ENCODE data around the gene PPP1R15A.
"Not testable (repeated sequence)": the region's sequence is repeated elsewhere in the genome, so short reads cannot be mapped to it uniquely, and the experiment has no call there.

PPP1R15A gene

GRCh38 chr19:48879025-48879637 lies 6.9 kb downstream of the PPP1R15A start:
- no peak for DNase-seq (ENCODE audit: low read depth in 3 of 3, low spot score in 1 of 3)

- not testable (repeated sequence) for DNase-seq (ENCODE audit: low read depth in 3 of 3, low spot score in 1 of 3)
Observed at GRCh38 chr19:48879696-48880095, 7.5 kb downstream of the PPP1R15A start.

GRCh38 chr19:48881741-48882657 lies 9.8 kb downstream of the PPP1R15A start:
- no peak for DNase-seq (ENCODE audit: low read depth in 3 of 3, low spot score in 1 of 3)

- no peak for DNase-seq (ENCODE audit: low read depth in 3 of 3, low spot score in 1 of 3)
Observed at GRCh38 chr19:48883726-48884125, 11.5 kb downstream of the PPP1R15A start.

- no peak for DNase-seq (ENCODE audit: low read depth in 3 of 3, low spot score in 1 of 3)
Observed at GRCh38 chr19:48887861-48888612, 15.8 kb downstream of the PPP1R15A start.

DNA sequence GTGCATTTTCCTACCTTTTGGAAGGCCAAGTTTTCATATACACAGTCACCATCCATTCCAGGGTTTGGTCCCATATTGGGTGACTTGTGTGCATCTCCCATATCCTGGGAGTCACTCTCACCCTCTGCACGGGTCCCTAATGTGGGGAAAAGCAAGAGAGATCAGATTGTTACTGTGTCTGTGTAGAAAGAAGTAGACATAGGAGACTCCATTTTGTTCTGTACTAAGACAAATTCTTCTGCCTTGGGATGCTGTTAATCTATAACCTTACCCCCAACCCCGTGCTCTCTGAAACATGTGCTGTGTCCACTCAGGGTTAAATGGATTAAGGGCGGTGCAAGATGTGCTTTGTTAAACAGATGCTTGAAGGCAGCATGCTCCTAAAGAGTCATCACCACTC lies 17.3 kb downstream of the PPP1R15A start:
- not testable (repeated sequence) for DNase-seq (ENCODE audit: low read depth in 3 of 3, low spot score in 1 of 3)

- DNase-seq (ENCODE audit: low read depth in 3 of 3, low spot score in 1 of 3): no peak
Observed at GRCh38 chr19:48890551-48890950, 18.3 kb downstream of the PPP1R15A start.

DNA sequence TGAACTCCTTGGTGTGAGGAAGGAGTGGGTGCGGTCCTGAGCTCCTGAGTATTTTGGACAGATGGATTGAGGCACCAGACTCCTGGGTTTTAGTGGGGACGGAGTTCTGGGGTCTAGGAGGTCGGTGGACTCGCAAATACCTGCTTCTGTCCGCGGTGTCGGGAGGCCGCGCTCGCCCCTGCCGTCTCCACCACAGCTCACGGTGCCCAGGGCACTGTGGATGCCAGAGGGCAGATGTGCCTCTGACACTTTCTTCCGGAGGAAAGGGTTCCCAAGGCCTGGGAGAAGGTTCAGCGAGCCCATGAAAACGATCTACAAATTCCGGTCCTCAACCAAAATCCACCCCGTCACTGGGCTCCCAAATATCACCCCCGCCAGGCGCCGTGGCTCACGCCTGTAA lies 23.0 kb downstream of the PPP1R15A start:
- no peak for DNase-seq (ENCODE audit: low read depth in 3 of 3, low spot score in 1 of 3)

GRCh38 chr19:48896191-48896720 lies 24.0 kb downstream of the PPP1R15A start:
- peak in 1 of 3 donors; percentile 39 for DNase-seq (ENCODE audit: low read depth in 3 of 3, low spot score in 1 of 3)

DNA sequence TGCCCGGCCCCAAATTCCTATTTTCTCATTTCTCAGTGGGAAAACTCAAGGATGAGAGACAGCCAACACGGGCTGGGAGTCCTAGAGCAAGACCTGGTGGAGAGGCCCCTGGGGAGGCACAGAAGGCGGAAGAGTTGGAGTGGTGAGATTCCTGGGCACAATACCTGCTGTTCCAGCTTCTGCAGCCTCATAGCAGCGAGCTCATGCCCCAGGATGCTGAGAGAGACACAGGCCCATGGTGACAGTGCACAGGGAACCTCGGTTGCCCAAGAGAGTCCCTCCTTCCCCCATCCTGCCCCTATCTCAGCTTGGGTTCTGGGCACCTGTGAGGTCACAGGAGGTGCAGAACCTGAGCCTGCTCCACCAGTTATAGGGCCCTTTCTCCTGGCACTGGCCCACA lies 25.0 kb downstream of the PPP1R15A start:
- no peak for DNase-seq (ENCODE audit: low read depth in 3 of 3, low spot score in 1 of 3)

- DNase-seq (ENCODE audit: low read depth in 3 of 3, low spot score in 1 of 3): not testable (repeated sequence)
Observed at GRCh38 chr19:48899386-48899749, 27.1 kb downstream of the PPP1R15A start.

DNA sequence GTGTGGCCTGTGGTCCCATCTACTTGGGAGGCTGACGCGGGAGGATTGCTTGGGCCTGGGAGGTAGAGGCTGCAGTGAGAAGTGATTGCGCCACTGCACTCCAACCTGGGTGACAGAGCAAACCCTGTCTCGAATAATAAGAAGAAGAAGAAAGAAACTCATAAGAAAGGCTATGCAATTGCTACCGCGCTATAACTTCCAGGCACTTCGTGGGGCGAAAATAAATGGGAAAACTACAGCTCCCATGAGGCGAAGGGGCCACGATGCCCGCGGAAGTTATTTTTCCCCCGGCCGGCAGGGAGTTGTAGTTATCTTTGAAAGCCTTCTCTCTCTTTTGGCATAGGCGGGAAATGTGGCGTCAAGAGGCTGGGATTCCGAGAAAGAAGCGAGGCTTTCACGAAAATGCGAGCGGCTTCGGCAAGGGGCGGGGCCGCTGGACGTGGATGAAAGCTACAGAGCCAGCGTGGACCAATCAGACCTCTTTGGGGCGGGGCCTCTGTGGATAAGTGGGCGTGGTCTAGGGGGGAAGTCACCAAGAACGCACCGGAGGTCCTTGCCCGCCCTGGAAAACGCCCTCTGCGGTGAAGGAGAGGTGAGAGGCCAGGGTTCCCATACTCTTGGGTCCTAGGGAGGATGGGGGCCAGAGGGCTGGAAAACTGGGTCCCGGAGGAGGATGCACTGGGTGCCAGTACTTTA lies 27.7 kb downstream of the PPP1R15A start, which contains the start of gene NUCB1:
Gene NUCB1, plus strand, starts transcription at position 532 of the 696 bp plus-strand sequence. CDS start 485 bp downstream, outside the sequence.
- DNase-seq (ENCODE audit: low read depth in 3 of 3, low spot score in 1 of 3): peak; percentile 95 to 98 (median 95)

GRCh38 chr19:48900477-48901406 lies 28.5 kb downstream of the PPP1R15A start:
- no peak for DNase-seq (ENCODE audit: low read depth in 3 of 3, low spot score in 1 of 3)

DNA sequence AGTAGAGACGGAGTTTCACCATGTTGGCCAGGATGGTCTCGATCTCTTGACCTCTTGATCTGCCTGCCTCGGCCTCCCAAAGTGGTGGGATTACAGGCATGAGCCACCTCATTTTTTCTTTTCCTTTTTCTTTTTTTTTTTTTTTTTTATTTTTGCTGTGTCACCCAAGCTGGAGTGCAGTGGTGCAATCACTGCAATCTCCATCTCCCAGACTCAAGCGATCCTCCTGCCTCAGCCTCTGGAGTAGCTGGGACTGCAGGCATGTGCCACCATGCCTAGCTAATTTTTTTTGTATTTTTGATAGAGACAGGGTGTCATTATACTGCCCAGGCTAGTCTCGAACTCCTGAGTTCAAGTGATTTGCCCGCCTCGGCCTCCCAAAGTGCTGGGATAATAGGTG lies 30.1 kb downstream of the PPP1R15A start:
- DNase-seq (ENCODE audit: low read depth in 3 of 3, low spot score in 1 of 3): not testable (repeated sequence)

GRCh38 chr19:48903788-48904187 lies 31.6 kb downstream of the PPP1R15A start:
- DNase-seq (ENCODE audit: low read depth in 3 of 3, low spot score in 1 of 3): not testable (repeated sequence)

DNA sequence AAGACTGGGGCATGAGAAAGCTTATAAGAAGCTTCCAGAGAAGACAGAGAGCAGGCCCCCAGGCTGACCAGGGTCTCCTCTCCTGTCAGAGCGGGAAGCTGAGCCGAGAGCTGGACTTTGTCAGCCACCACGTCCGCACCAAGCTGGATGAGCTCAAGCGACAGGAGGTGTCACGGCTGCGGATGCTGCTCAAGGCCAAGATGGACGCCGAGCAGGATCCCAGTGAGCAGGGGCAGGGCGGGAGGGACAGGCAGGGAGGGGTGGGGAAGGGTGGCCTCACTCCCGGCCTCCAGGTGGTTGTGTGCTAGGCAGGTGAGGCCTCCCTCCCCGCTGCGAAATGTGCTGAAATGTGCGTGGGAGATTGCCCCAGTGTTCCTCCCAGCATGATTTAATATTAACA lies 33.4 kb downstream of the PPP1R15A start:
- no peak for DNase-seq (ENCODE audit: low read depth in 3 of 3, low spot score in 1 of 3)

- DNase-seq (ENCODE audit: low read depth in 3 of 3, low spot score in 1 of 3): no peak
Observed at GRCh38 chr19:48906324-48906723, 34.1 kb downstream of the PPP1R15A start.

GRCh38 chr19:48907671-48908070 lies 35.5 kb downstream of the PPP1R15A start:
- no peak for DNase-seq (ENCODE audit: low read depth in 3 of 3, low spot score in 1 of 3)

DNA sequence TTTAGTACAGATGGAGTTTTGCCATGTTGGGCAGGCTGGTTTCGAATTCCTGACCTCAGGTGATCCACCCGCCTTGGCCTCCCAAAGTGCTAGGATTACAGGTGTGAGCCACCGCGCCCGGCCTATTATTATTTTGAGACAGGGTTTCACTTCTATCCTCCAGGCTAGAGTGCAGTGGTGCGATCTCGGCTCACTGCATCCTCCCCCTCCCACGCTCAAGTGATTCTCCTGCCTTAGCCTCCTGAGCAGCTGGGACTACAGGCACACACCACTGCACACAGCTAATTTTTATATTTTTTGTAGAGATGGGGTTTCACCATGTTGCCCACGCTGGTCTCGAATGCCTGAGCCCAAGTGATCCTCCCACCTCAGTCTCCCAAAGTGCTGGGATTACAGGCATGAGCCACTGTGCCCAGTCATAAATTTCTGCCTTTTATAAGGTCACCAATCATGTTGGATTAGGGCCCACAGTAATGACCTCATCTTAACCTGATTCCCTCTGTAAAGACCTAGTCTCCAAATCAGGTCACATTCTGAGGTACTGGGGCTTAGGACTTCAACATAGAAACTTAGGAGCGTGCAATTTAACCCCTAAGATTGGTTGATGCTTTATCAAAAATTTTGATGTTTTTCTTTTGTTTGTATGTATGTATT lies 37.3 kb downstream of the PPP1R15A start:
- DNase-seq (ENCODE audit: low read depth in 3 of 3, low spot score in 1 of 3): not testable (repeated sequence)
